MM.1S (cell line): ENCODE results near the gene NBAS.

ENCODE experiments used
- DNase-seq: peaks from one replicate; pipeline ENCODE4 v3.0.0-alpha.2; 2015
- H2AFZ ChIP-seq: fragments of 300-600 bp; sonication (generic); 2 replicates; pipeline ENCODE4 v1.6.0; 2016; ENCODE audit warnings: antibody characterized with exemption, low read length
- H3F3A ChIP-seq: fragments of 300-600 bp; sonication (generic); 2 replicates; pipeline ENCODE4 v1.6.1; 2016; ENCODE audit warnings: mild to moderate bottlenecking, antibody characterized with exemption, low read length, moderate library complexity, mixed read lengths; ENCODE audit not compliant: insufficient read depth
- H3K27ac ChIP-seq: fragments of 300-600 bp; sonication (generic); 2 replicates; pipeline ENCODE4 v1.5.1; 2016; ENCODE audit warnings: mild to moderate bottlenecking, low read length
- H3K27me3 ChIP-seq: fragments of 300-600 bp; sonication (generic); replicated peaks from 2 replicates; pipeline ENCODE4 v1.6.0; 2016; ENCODE audit warnings: low read length; ENCODE audit not compliant: insufficient read depth
- H3K36me3 ChIP-seq: fragments of 300-600 bp; sonication (generic); replicated peaks from 2 replicates; pipeline ENCODE4 v1.6.1; 2016; ENCODE audit warnings: mild to moderate bottlenecking, low read length, mixed read lengths; ENCODE audit not compliant: insufficient read depth
- H3K4me1 ChIP-seq: fragments of 300-600 bp; sonication (generic); 2 replicates; pipeline ENCODE4 v1.6.1; 2016; ENCODE audit warnings: low read length, mixed read lengths
- H3K4me2 ChIP-seq: fragments of 300-600 bp; sonication (generic); 2 replicates; pipeline ENCODE4 v1.6.0; 2016; ENCODE audit warnings: low read depth, low read length
- H3K4me3 ChIP-seq: fragments of 300-600 bp; sonication (generic); 2 replicates; pipeline ENCODE4 v1.5.1; 2016; ENCODE audit warnings: low read length, mixed read lengths
- H3K79me2 ChIP-seq: fragments of 300-600 bp; sonication (generic); 2 replicates; pipeline ENCODE4 v1.6.1; 2016; ENCODE audit warnings: mixed run types, low read length, mixed read lengths
- H3K9ac ChIP-seq: fragments of 300-600 bp; sonication (generic); 2 replicates; pipeline ENCODE4 v1.6.1; 2016; ENCODE audit warnings: low read length, mixed read lengths
- H3K9me2 ChIP-seq: fragments of 300-600 bp; sonication (generic); replicated peaks from 2 replicates; pipeline ENCODE4 v1.6.1; 2016; ENCODE audit warnings: mild to moderate bottlenecking, low read length, mixed read lengths; ENCODE audit not compliant: insufficient read depth
- H3K9me3 ChIP-seq: fragments of 300-600 bp; sonication (generic); replicated peaks from 2 replicates; pipeline ENCODE4 v1.6.1; 2016; ENCODE audit warnings: mild to moderate bottlenecking, low read length, mixed read lengths; ENCODE audit not compliant: insufficient read depth
- H4K20me1 ChIP-seq: fragments of 300-600 bp; sonication (generic); 2 replicates; pipeline ENCODE4 v1.6.1; 2016; ENCODE audit warnings: mild to moderate bottlenecking, low read length, moderate library complexity, mixed read lengths; ENCODE audit not compliant: insufficient read depth
- CTCF ChIP-seq: fragments of 300-600 bp; sonication (generic); IDR thresholded peaks from 2 replicates; pipeline ENCODE4 v1.5.1; 2016; ENCODE audit warnings: antibody characterized with exemption, low read length, mixed read lengths
- EZH2 ChIP-seq: fragments of 300-600 bp; sonication (generic); optimal IDR thresholded peaks from 2 replicates; pipeline ENCODE3; 2017; ENCODE audit warnings: low read depth, mild to moderate bottlenecking, antibody characterized with exemption, low read length, mixed read lengths
- EZH2phosphoT487 ChIP-seq: fragments of 300-600 bp; sonication (generic); IDR thresholded peaks from 2 replicates; pipeline ENCODE4 v1.6.1; 2018; ENCODE audit warnings: antibody characterized with exemption, low read length

Gene NBAS

GRCh38 chr2:15359716-15360531 lies 201.2 kb downstream of the NBAS start:
- DNase-seq, result no peak
- no peaks in the 10 kb centered on the region for H3K36me3 ChIP-seq
- H3K79me2 ChIP-seq, result no peaks in the 10 kb centered on the region
- no peak for TF ChIP-seq CTCF
- TF ChIP-seq EZH2phosphoT487, result no peak
- TF ChIP-seq EZH2, result no peak
- H3K9ac ChIP-seq, result no peak overlapping the region
- H3K27ac ChIP-seq, result no peak overlapping the region
- no peaks in the 10 kb centered on the region for H3K4me1 ChIP-seq
- H3K27me3 ChIP-seq, result no peaks in the 10 kb centered on the region
- H3K4me2 ChIP-seq, result no peak overlapping the region
- H3K9me2 ChIP-seq, result no peaks in the 10 kb centered on the region
- no peak overlapping the region for H3K4me3 ChIP-seq
- H3K9me3 ChIP-seq, result no peaks in the 10 kb centered on the region
- H3F3A ChIP-seq, result no peaks in the 10 kb centered on the region
- H2AFZ ChIP-seq, result no peak overlapping the region
- H4K20me1 ChIP-seq, result no peaks in the 10 kb centered on the region

- no peak overlapping the region for H3K9ac ChIP-seq
- H3K27me3 ChIP-seq, result no peaks in the 10 kb centered on the region
- TF ChIP-seq CTCF, result no peak
- no peak for TF ChIP-seq EZH2phosphoT487
- TF ChIP-seq EZH2, result no peak
- H3K36me3 ChIP-seq, result no peaks in the 10 kb centered on the region
- no peaks in the 10 kb centered on the region for H3K9me3 ChIP-seq
- H4K20me1 ChIP-seq, result no peaks in the 10 kb centered on the region
- no peaks in the 10 kb centered on the region for H3K79me2 ChIP-seq
- H3K4me3 ChIP-seq, result no peak overlapping the region
- H3K4me2 ChIP-seq, result no peak overlapping the region
- no peaks in the 10 kb centered on the region for H3K9me2 ChIP-seq
- no peaks in the 10 kb centered on the region for H3F3A ChIP-seq
- no peak overlapping the region for H3K27ac ChIP-seq
- H3K4me1 ChIP-seq, result no peaks in the 10 kb centered on the region
- no peak for DNase-seq
- H2AFZ ChIP-seq, result no peak overlapping the region
Measured at GRCh38 chr2:15357922-15358321, 203.2 kb downstream of the NBAS start.

- H2AFZ ChIP-seq, result no peak overlapping the region
- no peaks in the 10 kb centered on the region for H4K20me1 ChIP-seq
- H3K4me1 ChIP-seq, result no peaks in the 10 kb centered on the region
- no peaks in the 10 kb centered on the region for H3K27me3 ChIP-seq
- H3K9ac ChIP-seq, result no peak overlapping the region
- no peaks in the 10 kb centered on the region for H3K36me3 ChIP-seq
- H3F3A ChIP-seq, result no peaks in the 10 kb centered on the region
- H3K4me2 ChIP-seq, result no peak overlapping the region
- no peak for DNase-seq
- no peaks in the 10 kb centered on the region for H3K9me3 ChIP-seq
- no peaks in the 10 kb centered on the region for H3K9me2 ChIP-seq
- no peak overlapping the region for H3K27ac ChIP-seq
- no peak for TF ChIP-seq CTCF
- no peak for TF ChIP-seq EZH2
- no peak for TF ChIP-seq EZH2phosphoT487
- H3K79me2 ChIP-seq, result no peaks in the 10 kb centered on the region
- H3K4me3 ChIP-seq, result no peak overlapping the region
Measured at GRCh38 chr2:15357186-15357585, 203.9 kb downstream of the NBAS start.
